Astrocyte (in vitro differentiated cells and primary cell): ENCODE measurements around the gene ADAMTS19.

Source experiments
- EZH2 ChIP-seq: IDR thresholded peaks from 2 replicates; pipeline ENCODE4 v1.6.1; 2012; ENCODE audit warnings: mild to moderate bottlenecking, low read length, inconsistent platforms; ENCODE audit not compliant: insufficient read depth
- TF ChIP-seq, protein P1 (sequence below): IDR thresholded peaks from 2 replicates; pipeline ENCODE4 v1.5.1; 2011; ENCODE audit warnings: low read depth, mild to moderate bottlenecking, inconsistent platforms, low read length, moderate library complexity; ENCODE audit not compliant: insufficient read depth

DNA sequence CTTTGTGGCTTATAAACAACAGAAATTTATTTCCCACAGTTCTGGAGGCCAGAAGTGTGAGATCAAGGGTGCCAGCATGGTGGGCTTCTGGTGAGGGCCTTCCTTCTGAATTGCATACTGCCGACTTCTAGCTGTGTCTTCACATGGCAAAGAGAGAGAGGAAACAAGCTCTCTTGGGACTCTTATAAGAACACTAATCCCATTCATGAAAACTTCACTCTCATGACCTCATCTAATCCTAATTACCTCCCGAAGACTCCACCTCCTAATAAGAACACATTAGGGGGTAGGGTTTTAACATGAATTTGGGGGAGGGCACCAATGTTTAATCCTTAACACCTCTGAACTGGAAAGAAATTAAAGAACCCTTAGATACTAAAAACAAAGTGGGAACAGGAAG lies 211.9 kb downstream of the ADAMTS19 start:
- TF ChIP-seq, protein P1, sequence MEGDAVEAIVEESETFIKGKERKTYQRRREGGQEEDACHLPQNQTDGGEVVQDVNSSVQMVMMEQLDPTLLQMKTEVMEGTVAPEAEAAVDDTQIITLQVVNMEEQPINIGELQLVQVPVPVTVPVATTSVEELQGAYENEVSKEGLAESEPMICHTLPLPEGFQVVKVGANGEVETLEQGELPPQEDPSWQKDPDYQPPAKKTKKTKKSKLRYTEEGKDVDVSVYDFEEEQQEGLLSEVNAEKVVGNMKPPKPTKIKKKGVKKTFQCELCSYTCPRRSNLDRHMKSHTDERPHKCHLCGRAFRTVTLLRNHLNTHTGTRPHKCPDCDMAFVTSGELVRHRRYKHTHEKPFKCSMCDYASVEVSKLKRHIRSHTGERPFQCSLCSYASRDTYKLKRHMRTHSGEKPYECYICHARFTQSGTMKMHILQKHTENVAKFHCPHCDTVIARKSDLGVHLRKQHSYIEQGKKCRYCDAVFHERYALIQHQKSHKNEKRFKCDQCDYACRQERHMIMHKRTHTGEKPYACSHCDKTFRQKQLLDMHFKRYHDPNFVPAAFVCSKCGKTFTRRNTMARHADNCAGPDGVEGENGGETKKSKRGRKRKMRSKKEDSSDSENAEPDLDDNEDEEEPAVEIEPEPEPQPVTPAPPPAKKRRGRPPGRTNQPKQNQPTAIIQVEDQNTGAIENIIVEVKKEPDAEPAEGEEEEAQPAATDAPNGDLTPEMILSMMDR, result no peak
- no peak for TF ChIP-seq EZH2
